Neutrophil (primary cell): ENCODE results near the gene NAALADL2.
"Not testable (repeated sequence)": the region's sequence is repeated elsewhere in the genome, so short reads cannot be mapped to it uniquely, and the experiment has no call there.

Experiments used
- H3K27ac ChIP-seq: fragments of 200-600 bp; sonication (generic); 2 replicates; pipeline ENCODE4 v1.5.1; 2016; ENCODE audit warnings: mild to moderate bottlenecking, moderate library complexity
- H3K27me3 ChIP-seq: fragments of 200-600 bp; sonication (generic); 2 replicates; pipeline ENCODE4 v1.6.0; 2016; ENCODE audit warnings: mild to moderate bottlenecking
- H3K36me3 ChIP-seq: fragments of 200-600 bp; sonication (generic); 2 replicates; pipeline ENCODE4 v1.5.1; 2017
- H3K4me1 ChIP-seq, 2 experiments: fragments of 200-600 bp in 1 of 2; sonication (generic) in 1 of 2; 1 replicate in 1 of 2; 2 replicates in 1 of 2; pipeline versions ENCODE4 v1.5.1 to v1.6.1; 2013 to 2016; ENCODE audit warnings: low read depth in 1 of 2, low read length in 1 of 2, mild to moderate bottlenecking in 1 of 2, moderate library complexity in 1 of 2; ENCODE audit not compliant: control insufficient read depth in 1 of 2, insufficient read depth in 1 of 2
- H3K4me3 ChIP-seq, 2 experiments: fragments of 200-600 bp in 1 of 2; sonication (generic) in 1 of 2; 1 replicate in 1 of 2; 2 replicates in 1 of 2; pipeline ENCODE4 v1.5.1; 2013 to 2016; ENCODE audit warnings: low read depth in 1 of 2, low read length in 1 of 2, mild to moderate bottlenecking in 1 of 2, moderate library complexity in 1 of 2
- H3K9me3 ChIP-seq: fragments of 200-600 bp; sonication (generic); 2 replicates; pipeline ENCODE4 v1.5.1; 2016
- CTCF ChIP-seq: fragments of 200-600 bp; sonication (generic); IDR thresholded peaks from 2 replicates; pipeline ENCODE4 v1.5.1; 2016; ENCODE audit warnings: antibody characterized with exemption

Gene NAALADL2

GRCh38 chr3:175358935-175359334, 499.8 kb downstream of the NAALADL2 start:
- H3K4me3 ChIP-seq = no peak overlapping the region
- TF ChIP-seq CTCF = no peak
- no peaks in the 10 kb centered on the region for H3K27me3 ChIP-seq
- no peaks in the 10 kb centered on the region for H3K9me3 ChIP-seq
- no peaks in the 10 kb centered on the region for H3K36me3 ChIP-seq
- H3K4me1 ChIP-seq = no peaks in the 10 kb centered on the region
- H3K27ac ChIP-seq = no peak overlapping the region

GRCh38 chr3:175370426-175370825, 511.3 kb downstream of the NAALADL2 start:
- H3K36me3 ChIP-seq, H3K27ac ChIP-seq, H3K4me1 ChIP-seq, H3K9me3 ChIP-seq, H3K27me3 ChIP-seq, H3K4me3 ChIP-seq: not testable (repeated sequence)

GRCh38 chr3:175371187-175371586, 512.1 kb downstream of the NAALADL2 start:
- H3K4me3 ChIP-seq, H3K4me1 ChIP-seq, H3K27ac ChIP-seq, H3K27me3 ChIP-seq, H3K9me3 ChIP-seq, H3K36me3 ChIP-seq: not testable (repeated sequence)

- TF ChIP-seq CTCF = no peak
- no peaks in the 10 kb centered on the region for H3K27me3 ChIP-seq
- no peaks in the 10 kb centered on the region for H3K36me3 ChIP-seq
- H3K4me3 ChIP-seq = no peak overlapping the region
- H3K27ac ChIP-seq = no peak overlapping the region
- no peaks in the 10 kb centered on the region for H3K9me3 ChIP-seq
- H3K4me1 ChIP-seq = no peaks in the 10 kb centered on the region
Measured at GRCh38 chr3:175374705-175375104, 515.6 kb downstream of the NAALADL2 start.

- Histone ChIP-seq H3K4me1 (no peaks in the 10 kb centered on the region), H3K36me3 (no peaks in the 10 kb centered on the region), H3K27ac (no peak overlapping the region), H3K4me3 (no peak overlapping the region), H3K27me3 (no peaks in the 10 kb centered on the region), H3K9me3 (no peaks in the 10 kb centered on the region)
- TF ChIP-seq CTCF = no peak
Measured at GRCh38 chr3:175378348-175378747, 519.2 kb downstream of the NAALADL2 start.

- no peak overlapping the region for H3K27ac ChIP-seq
- H3K36me3 ChIP-seq = no peaks in the 10 kb centered on the region
- TF ChIP-seq CTCF = no peak
- H3K9me3 ChIP-seq = no peaks in the 10 kb centered on the region
- H3K4me1 ChIP-seq = no peaks in the 10 kb centered on the region
- H3K27me3 ChIP-seq = no peaks in the 10 kb centered on the region
- no peak overlapping the region for H3K4me3 ChIP-seq
Measured at GRCh38 chr3:175381685-175382084, 522.6 kb downstream of the NAALADL2 start.

GRCh38 chr3:175383371-175383770, 524.2 kb downstream of the NAALADL2 start:
- H3K27ac ChIP-seq = no peak overlapping the region
- no peaks in the 10 kb centered on the region for H3K36me3 ChIP-seq
- H3K9me3 ChIP-seq = no peaks in the 10 kb centered on the region
- no peak overlapping the region for H3K4me3 ChIP-seq
- no peaks in the 10 kb centered on the region for H3K4me1 ChIP-seq
- TF ChIP-seq CTCF = no peak
- no peaks in the 10 kb centered on the region for H3K27me3 ChIP-seq
